GM19025 (cell line): ENCODE results near the gene SELENBP1.
"Not testable (repeated sequence)": the region's sequence is repeated elsewhere in the genome, so short reads cannot be mapped to it uniquely, and the experiment has no call there.

Experiments
- ATAC-seq: cut with Tn5 transposase; IDR thresholded peaks from one replicate; pipeline ENCODE4 v1.9.1; 2021; ENCODE audit warnings: mild to moderate bottlenecking, low read depth, moderate library complexity; ENCODE audit not compliant: unreplicated experiment

The SELENBP1 gene

GRCh38 chr1:151384584-151384983 lies 12.1 kb upstream of the SELENBP1 start:
- ATAC-seq, result no peak

GRCh38 chr1:151377150-151377884 lies 4.8 kb upstream of the SELENBP1 start:
- no peak for ATAC-seq

- ATAC-seq, result no peak
These were observed 691 bp upstream of the SELENBP1 start for GRCh38 chr1:151373196-151373595.

GRCh38 chr1:151371370-151372057 lies 991 bp downstream of the SELENBP1 start:
- no peak for ATAC-seq

DNA sequence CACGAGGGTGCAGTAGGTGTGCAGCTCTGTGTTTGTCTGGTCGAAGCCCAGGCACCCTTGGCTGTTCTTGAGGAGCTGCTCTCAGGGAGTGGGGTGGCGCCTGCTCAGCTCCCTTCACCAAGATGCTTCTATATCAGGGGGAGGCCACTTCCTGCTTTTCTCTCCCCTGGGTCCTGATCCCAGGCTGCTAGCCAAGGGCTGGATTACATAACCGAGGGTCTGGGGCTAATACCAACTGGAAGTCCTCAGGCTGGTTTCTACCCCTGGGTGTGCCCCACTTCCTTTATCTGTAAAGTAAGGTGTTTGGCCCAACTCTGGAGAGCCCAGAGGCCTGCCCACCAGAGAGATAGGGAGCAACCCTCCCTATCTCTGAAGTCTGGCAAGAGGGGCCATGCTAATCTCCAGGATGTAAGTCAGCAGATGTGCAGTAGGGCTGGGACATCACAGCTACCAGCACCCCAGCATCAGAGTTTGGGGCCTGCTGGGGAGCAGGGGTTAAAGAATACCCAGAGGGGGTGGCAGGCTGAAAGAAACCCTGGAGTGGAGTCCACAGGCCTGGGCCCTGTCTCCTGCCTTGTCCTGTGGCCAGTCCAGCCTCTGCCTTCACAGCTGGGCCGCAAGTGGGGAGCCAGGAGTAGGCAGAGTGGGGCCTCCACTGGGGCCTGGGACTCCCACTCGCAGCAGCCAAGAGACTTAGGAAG lies 2.1 kb downstream of the SELENBP1 start:
- ATAC-seq, result no peak

DNA sequence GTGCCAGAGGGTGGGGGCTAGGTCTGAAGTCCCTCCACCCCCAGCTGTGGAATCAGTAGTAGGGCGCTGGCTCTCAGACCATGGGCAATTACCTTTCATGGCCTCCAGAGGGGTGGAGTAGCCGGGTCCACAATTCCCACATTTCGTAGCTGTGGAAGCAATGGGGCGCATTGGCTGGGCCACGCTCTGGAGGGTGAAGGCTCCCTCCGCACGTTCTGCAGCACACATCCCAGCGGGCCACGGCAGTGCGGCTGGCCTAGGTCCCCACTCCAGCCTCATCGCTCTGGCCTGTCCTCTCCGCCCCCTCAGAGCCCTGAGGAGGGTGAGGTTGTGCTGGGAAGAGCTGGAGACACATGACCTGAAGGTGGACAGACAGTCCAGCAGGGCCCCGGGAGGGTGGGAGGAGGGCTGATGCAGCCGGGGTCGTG lies 2.9 kb downstream of the SELENBP1 start:
- ATAC-seq, result no peak

- no peak for ATAC-seq
These were observed 3.2 kb downstream of the SELENBP1 start for GRCh38 chr1:151369302-151369610.

GRCh38 chr1:151368393-151369301 lies 3.9 kb downstream of the SELENBP1 start:
- no peak for ATAC-seq

- no peak for ATAC-seq
These were observed 4.7 kb downstream of the SELENBP1 start for GRCh38 chr1:151367658-151368392.

DNA sequence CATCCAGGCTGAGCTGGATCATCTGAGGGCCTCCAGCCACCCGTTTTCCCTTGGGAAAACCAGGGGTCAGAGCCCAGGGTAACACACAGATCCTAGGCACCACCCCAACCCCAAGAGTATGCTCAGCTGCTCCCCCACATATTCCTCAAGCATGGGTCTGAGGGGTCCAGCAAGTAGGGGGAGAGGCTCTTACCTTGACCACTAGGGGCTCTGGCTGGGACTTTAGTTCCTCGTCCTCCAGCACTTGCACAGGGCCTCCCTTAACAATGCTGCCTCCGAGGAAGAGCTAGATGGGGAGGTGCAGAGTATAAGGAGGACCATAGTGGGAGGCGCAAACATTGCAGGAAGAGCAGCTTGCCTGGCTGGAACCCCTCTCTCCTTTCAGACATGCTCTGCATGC lies 7.5 kb downstream of the SELENBP1 start:
- ATAC-seq, result no peak

- no peak for ATAC-seq
These were observed 10.0 kb downstream of the SELENBP1 start for GRCh38 chr1:151362308-151363155.

DNA sequence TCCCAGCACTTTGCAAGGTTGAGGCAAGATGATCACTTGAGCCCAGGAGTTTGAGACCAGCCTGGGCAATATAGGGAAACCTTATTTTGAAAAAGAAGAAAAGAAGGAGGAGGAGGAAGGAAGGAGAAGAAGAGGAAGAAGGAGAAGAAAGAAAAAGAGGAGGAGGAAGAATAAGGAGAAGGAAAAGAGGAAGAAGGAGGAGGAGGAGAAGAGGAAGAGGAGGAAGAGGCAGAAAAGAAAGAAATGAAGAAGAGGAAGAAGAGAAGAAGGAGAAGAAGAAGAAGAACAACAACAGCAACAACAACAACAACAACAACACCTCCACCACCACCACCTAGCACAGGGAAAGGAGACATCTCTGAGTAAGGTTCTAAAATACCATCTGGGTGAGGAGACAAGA lies 10.6 kb downstream of the SELENBP1 start:
- no peak for ATAC-seq

GRCh38 chr1:151356696-151357095 lies 15.8 kb downstream of the SELENBP1 start:
- no peak for ATAC-seq

- no peak for ATAC-seq
These were observed 20.3 kb downstream of the SELENBP1 start for GRCh38 chr1:151352021-151352718.

DNA sequence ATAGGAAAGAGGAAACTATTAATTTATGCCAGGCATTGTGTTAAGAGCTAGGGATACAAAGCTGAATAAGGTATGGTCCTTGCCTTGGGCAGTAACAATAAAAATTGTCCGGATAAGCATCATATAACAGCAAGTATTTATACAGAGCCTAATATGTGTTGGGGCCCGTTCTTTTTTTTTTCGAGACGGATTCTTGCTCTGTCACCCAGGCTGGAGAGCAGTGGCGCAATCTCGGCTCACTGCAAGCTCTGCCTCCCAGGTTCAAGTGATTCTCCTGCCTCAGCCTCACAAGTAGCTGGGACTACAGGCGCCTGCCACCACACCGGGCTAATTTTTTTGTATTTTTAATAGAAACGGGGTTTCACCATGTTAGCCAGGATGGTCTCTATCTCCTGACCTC lies 22.2 kb downstream of the SELENBP1 start:
- not testable (repeated sequence) for ATAC-seq

- ATAC-seq, result no peak
These were observed 24.8 kb downstream of the SELENBP1 start for GRCh38 chr1:151347523-151348246.

DNA sequence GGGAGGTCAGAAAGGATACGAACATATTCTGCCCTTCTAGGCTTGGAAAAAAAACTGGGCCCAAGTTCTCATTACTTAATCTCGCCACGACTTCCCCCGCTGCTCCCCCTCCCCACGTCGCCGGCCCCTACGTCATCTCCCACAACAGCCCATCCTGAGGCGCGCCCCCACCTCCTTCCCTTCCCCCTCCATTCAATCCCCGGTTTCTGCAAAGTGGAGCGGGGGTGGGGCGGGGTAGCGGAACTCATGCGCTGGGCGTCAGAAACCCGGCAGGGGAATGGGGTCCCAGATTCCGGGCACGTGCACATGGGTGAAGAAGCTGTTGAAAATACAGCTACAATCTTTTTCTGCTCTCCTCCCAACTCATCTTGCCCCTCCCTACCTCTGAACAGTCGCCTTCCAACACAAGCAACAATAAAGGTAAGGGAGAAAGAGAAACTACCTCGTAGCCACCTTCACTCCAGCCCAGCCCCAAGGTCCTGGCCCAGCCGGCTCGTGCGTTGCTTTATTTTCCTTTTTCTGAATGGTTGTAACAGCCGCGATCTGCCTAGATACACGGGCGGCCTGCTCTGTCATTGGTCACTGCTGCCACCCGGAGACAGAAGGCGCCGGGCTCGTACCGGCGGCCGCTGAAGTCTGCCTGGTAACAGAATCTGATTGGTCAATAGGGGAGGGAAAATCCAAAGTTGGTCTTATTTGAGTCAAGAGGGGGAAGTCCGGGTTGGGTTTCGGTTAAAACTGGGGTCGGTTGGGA lies 25.6 kb downstream of the SELENBP1 start, which contains the start of gene RFX5:
RFX5 (minus strand) TSS at position 484 of the 754 bp plus-strand sequence. CDS start 932 bp downstream, outside the sequence.
- peak; percentile 97 for ATAC-seq
